SH-SY5Y (cell line): ENCODE results near the gene SLC35G3.

Source experiments
- GATA2 ChIP-seq: IDR thresholded peaks from 2 replicates; pipeline ENCODE4 v1.6.1; 2011; ENCODE audit warnings: mild to moderate bottlenecking, low read depth, low read length
- GATA3 ChIP-seq: IDR thresholded peaks from 2 replicates; pipeline ENCODE4 v1.6.1; 2011; ENCODE audit warnings: low read depth, mild to moderate bottlenecking, low read length, moderate library complexity

Gene SLC35G3

GRCh38 chr17:35218915-35219314, 24.7 kb upstream of the SLC35G3 start:
- no peak for TF ChIP-seq GATA2
- no peak for TF ChIP-seq GATA3

- TF ChIP-seq GATA3, result no peak
- TF ChIP-seq GATA2, result no peak
Measured at GRCh38 chr17:35217107-35217506, 22.9 kb upstream of the SLC35G3 start.

GRCh38 chr17:35214631-35215273, 20.6 kb upstream of the SLC35G3 start:
- TF ChIP-seq GATA2 (no peak), GATA3 (no peak)

GRCh38 chr17:35214192-35214591, 20.0 kb upstream of the SLC35G3 start:
- no peak for TF ChIP-seq GATA3
- TF ChIP-seq GATA2, result no peak

- TF ChIP-seq GATA2 (no peak), GATA3 (no peak)
Measured at GRCh38 chr17:35213412-35213940, 19.3 kb upstream of the SLC35G3 start.

GRCh38 chr17:35212668-35213067, 18.5 kb upstream of the SLC35G3 start:
- TF ChIP-seq GATA3 (no peak), GATA2 (no peak)

GRCh38 chr17:35210741-35211140, 16.5 kb upstream of the SLC35G3 start:
- no peak for TF ChIP-seq GATA3
- no peak for TF ChIP-seq GATA2

- TF ChIP-seq GATA3 (no peak), GATA2 (no peak)
Measured at GRCh38 chr17:35192708-35193107, 1.5 kb downstream of the SLC35G3 start.

- TF ChIP-seq GATA2, result no peak
- TF ChIP-seq GATA3, result no peak
Measured at GRCh38 chr17:35191001-35191695, 3.0 kb downstream of the SLC35G3 start.

- TF ChIP-seq GATA2, result no peak
- TF ChIP-seq GATA3, result no peak
Measured at GRCh38 chr17:35189291-35189690, 4.9 kb downstream of the SLC35G3 start.

- TF ChIP-seq GATA3 (no peak), GATA2 (no peak)
Measured at GRCh38 chr17:35188111-35188510, 6.1 kb downstream of the SLC35G3 start.

- TF ChIP-seq GATA3 (no peak), GATA2 (no peak)
Measured at GRCh38 chr17:35187481-35187880, 6.7 kb downstream of the SLC35G3 start.

GRCh38 chr17:35185849-35186248, 8.3 kb downstream of the SLC35G3 start:
- no peak for TF ChIP-seq GATA3
- no peak for TF ChIP-seq GATA2

GRCh38 chr17:35184274-35184673, 9.9 kb downstream of the SLC35G3 start:
- TF ChIP-seq GATA3 (no peak), GATA2 (no peak)

GRCh38 chr17:35183332-35183731, 10.9 kb downstream of the SLC35G3 start:
- TF ChIP-seq GATA2 (no peak), GATA3 (no peak)
